PFSK-1 (cell line): ENCODE results near the gene KDR.

Experiments
- FOXP2 ChIP-seq: optimal IDR thresholded peaks from 2 replicates; pipeline ENCODE3; 2011; ENCODE audit warnings: borderline replicate concordance, control low read depth, inconsistent platforms; ENCODE audit not compliant: insufficient read depth; ENCODE audit errors: extremely low read length, extremely low read depth
- POLR2AphosphoS5 ChIP-seq: IDR thresholded peaks from 2 replicates; pipeline ENCODE4 v1.6.1; 2012; ENCODE audit warnings: low read depth, mild to moderate bottlenecking, control low read depth, low read length, moderate library complexity
- SIN3A ChIP-seq: IDR thresholded peaks from 2 replicates; pipeline ENCODE4 v1.6.1; 2012; ENCODE audit warnings: mild to moderate bottlenecking, low read length, moderate library complexity, borderline replicate concordance; ENCODE audit not compliant: insufficient read depth
- TAF1 ChIP-seq: IDR thresholded peaks from 2 replicates; pipeline ENCODE4 v1.6.1; 2012; ENCODE audit warnings: low read length, control low read depth, borderline replicate concordance; ENCODE audit not compliant: insufficient read depth
- TF ChIP-seq, protein P1 (sequence below), 2 experiments: IDR thresholded peaks; 2 replicates each; pipeline versions ENCODE4 v1.6.1 to v1.8.0; 2011 to 2012; ENCODE audit warnings: low read depth in 2 of 2, low read length in 2 of 2, control low read depth in 1 of 2, inconsistent platforms in 1 of 2, mild to moderate bottlenecking in 1 of 2, moderate library complexity in 1 of 2; ENCODE audit not compliant: insufficient read depth in 1 of 2

The KDR gene

GRCh38 chr4:55032788-55033187, 92.6 kb downstream of the KDR start:
- TF ChIP-seq TAF1 (no peak), FOXP2 (no peak), POLR2AphosphoS5 (no peak), SIN3A (no peak)
- TF ChIP-seq, protein P1, sequence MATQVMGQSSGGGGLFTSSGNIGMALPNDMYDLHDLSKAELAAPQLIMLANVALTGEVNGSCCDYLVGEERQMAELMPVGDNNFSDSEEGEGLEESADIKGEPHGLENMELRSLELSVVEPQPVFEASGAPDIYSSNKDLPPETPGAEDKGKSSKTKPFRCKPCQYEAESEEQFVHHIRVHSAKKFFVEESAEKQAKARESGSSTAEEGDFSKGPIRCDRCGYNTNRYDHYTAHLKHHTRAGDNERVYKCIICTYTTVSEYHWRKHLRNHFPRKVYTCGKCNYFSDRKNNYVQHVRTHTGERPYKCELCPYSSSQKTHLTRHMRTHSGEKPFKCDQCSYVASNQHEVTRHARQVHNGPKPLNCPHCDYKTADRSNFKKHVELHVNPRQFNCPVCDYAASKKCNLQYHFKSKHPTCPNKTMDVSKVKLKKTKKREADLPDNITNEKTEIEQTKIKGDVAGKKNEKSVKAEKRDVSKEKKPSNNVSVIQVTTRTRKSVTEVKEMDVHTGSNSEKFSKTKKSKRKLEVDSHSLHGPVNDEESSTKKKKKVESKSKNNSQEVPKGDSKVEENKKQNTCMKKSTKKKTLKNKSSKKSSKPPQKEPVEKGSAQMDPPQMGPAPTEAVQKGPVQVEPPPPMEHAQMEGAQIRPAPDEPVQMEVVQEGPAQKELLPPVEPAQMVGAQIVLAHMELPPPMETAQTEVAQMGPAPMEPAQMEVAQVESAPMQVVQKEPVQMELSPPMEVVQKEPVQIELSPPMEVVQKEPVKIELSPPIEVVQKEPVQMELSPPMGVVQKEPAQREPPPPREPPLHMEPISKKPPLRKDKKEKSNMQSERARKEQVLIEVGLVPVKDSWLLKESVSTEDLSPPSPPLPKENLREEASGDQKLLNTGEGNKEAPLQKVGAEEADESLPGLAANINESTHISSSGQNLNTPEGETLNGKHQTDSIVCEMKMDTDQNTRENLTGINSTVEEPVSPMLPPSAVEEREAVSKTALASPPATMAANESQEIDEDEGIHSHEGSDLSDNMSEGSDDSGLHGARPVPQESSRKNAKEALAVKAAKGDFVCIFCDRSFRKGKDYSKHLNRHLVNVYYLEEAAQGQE (IDR thresholded peaks at IDR 0.05; ENCODE audit: insufficient read depth in 1 of 2, low read depth in 2 of 2, low read length in 2 of 2), result no peak

DNA sequence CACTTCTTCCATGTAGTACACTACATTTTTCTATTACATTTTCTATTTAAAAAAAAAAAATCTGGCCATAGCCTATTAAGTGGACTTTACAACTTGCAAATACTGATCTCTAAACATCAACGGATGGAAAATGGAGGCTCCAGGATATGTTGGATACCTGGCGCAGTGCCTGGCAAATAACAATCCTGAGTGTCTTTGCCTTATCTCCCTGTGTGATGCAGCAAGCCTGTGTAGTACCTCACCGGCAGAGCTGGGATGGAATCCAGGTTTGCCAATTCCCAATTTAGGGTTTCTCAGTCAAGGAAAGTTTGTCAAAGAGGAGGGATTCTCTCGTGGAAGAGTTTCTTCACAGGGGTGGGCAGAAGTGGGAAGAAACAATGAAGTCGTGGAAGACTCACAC, 93.2 kb downstream of the KDR start:
- TF ChIP-seq FOXP2, result no peak
- no peak for TF ChIP-seq SIN3A
- no peak for TF ChIP-seq POLR2AphosphoS5
- no peak for TF ChIP-seq TAF1

DNA sequence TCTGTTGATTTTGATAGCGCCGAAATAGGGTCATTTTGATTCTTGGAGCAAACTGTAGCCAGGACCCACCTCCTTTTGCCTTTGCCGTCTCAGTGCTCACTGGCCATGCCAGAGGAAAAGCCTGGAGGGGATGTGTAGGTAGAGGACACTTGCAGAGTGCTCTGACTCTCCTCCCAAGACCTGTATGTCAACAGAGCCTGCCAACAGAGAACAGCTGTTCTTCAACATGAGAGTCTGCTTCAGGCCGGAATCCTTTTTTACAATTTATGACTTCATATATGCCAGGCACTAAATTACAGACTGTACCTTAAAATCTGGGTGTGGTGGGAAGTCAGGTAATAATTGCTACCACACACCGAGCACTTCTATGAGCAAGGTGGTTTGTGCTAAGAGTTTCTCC, 94.2 kb downstream of the KDR start:
- TF ChIP-seq SIN3A (no peak), FOXP2 (no peak), POLR2AphosphoS5 (no peak), TAF1 (no peak)
- TF ChIP-seq, protein P1 (IDR thresholded peaks at IDR 0.05; ENCODE audit: insufficient read depth in 1 of 2, low read depth in 2 of 2, low read length in 2 of 2), result no peak

- TF ChIP-seq, protein P1 (IDR thresholded peaks at IDR 0.05; ENCODE audit: insufficient read depth in 1 of 2, low read depth in 2 of 2, low read length in 2 of 2), result no peak
- TF ChIP-seq POLR2AphosphoS5 (no peak), TAF1 (no peak), SIN3A (no peak), FOXP2 (no peak)
Measured at GRCh38 chr4:55030589-55030988, 94.8 kb downstream of the KDR start.

DNA sequence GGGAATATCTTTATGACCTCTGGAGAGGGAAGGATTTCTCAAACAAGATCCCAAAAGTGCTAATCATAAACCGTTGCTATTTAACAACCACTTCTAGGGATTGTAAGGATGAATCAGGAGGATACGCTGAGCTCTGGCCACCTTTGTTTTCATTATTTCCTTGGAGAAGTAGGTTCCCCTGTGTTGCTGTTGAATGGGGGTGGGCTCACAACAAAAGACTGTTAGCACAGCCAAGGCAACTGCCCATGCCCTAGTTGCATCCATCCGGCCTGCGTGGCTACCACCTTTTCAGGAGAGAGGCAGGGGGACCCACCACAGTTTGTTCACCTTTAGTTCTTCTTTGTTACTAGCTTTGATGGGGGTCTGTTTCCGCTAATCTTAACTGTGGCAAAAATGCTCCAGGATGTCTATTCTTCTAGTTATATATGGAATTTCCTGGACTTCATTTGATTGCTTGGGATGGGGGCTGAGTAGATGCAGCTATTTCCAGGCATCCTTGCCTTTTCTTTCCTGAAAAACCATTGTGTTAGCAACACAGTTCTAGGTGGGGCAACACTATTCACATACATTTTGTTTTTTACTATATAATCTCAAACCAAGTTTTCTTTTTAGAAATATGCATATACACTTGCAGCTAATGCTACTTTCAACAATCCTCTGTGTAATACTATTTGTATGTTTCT, 95.4 kb downstream of the KDR start:
- TF ChIP-seq, protein P1 (IDR thresholded peaks at IDR 0.05; ENCODE audit: insufficient read depth in 1 of 2, low read depth in 2 of 2, low read length in 2 of 2), result no peak
- TF ChIP-seq FOXP2 (no peak), SIN3A (no peak), POLR2AphosphoS5 (no peak), TAF1 (no peak)

- TF ChIP-seq, protein P1 (IDR thresholded peaks at IDR 0.05; ENCODE audit: insufficient read depth in 1 of 2, low read depth in 2 of 2, low read length in 2 of 2), result no peak
- no peak for TF ChIP-seq TAF1
- TF ChIP-seq SIN3A, result no peak
- TF ChIP-seq FOXP2, result no peak
- TF ChIP-seq POLR2AphosphoS5, result no peak
Measured at GRCh38 chr4:55029321-55029720, 96.1 kb downstream of the KDR start.
